Adrenal gland (tissue), 12 donors: ENCODE data around the gene SLC18B1. TPM values are rescaled to one million over a fixed set of nuclear protein-coding genes. Genes with fewer than 3 reads are reported as not detected.
"Not testable (repeated sequence)": the region's sequence is repeated elsewhere in the genome, so short reads cannot be mapped to it uniquely, and the experiment has no call there.

Source experiments
- DNase-seq, 7 donors: peaks; one replicate each; pipeline ENCODE4 v3.0.0-alpha.2; 2019 to 2020
- H3K27ac ChIP-seq, 5 donors: fragments of 200-600 bp; sonication (generic) in 4 of 5; 1 replicate in 3 of 5; 2 replicates in 2 of 5; pipeline versions ENCODE4 v1.5.1 to v1.8.0; 2016 to 2020; ENCODE audit warnings: mild to moderate bottlenecking in 1 of 5
- H3K27me3 ChIP-seq: fragments of 200-600 bp; 2 replicates; pipeline ENCODE4 v1.8.0; 2021
- H3K36me3 ChIP-seq, 2 donors: fragments of 200-600 bp; replicated peaks in 1 of 2; 1 replicate in 1 of 2; 2 replicates in 1 of 2; pipeline versions ENCODE4 v1.5.1 to v1.8.0; 2018 to 2022
- H3K4me1 ChIP-seq, 2 donors: fragments of 200-600 bp; replicated peaks in 1 of 2; 1 replicate in 1 of 2; 2 replicates in 1 of 2; pipeline versions ENCODE4 v1.5.1 to v1.8.0; 2018 to 2021
- H3K4me3 ChIP-seq, 4 donors: fragments of 200-600 bp; sonication (generic) in 3 of 4; one replicate each; pipeline ENCODE4 v1.5.1; 2016 to 2018
- H3K9me3 ChIP-seq, 3 donors: fragments of 200-600 bp; sonication (generic) in 1 of 3; replicated peaks in 1 of 3; 1 replicate in 2 of 3; 2 replicates in 1 of 3; pipeline versions ENCODE4 v1.5.1 to v1.8.0; 2016 to 2021
- CTCF ChIP-seq, 6 experiments: fragments of 450-650 bp in 4 of 6; fragments of 200-600 bp in 2 of 6; sonication (generic) in 1 of 6; IDR thresholded peaks; 1 replicate in 5 of 6; 2 replicates in 1 of 6; pipeline versions ENCODE4 v1.5.1 to v1.8.0; 2016 to 2021; ENCODE audit warnings: antibody characterized with exemption in 6 of 6, mild to moderate bottlenecking in 2 of 6, moderate library complexity in 1 of 6
- POLR2A ChIP-seq, 2 donors: fragments of 450-650 bp; IDR thresholded peaks; one replicate each; pipeline ENCODE4 v1.6.1; 2017; ENCODE audit warnings: antibody characterized with exemption in 2 of 2, mild to moderate bottlenecking in 2 of 2, moderate library complexity in 1 of 2
- WGBS, 4 donors: extraction: QIAGEN DNeasy Blood & Tissue Kit in 2 of 4; methylation state at CpG; one replicate each; pipeline versions ENCODE4 v1.1.5 to v1.1.7; 2013 to 2017; 5-methylcytosine and 5-hydroxymethylcytosine counted together
- intact Hi-C, 2 donors: fragments of 100-400 bp; cut with DNase I; formaldehyde crosslinking; loops; one replicate each; pipeline versions ENCODE4 v1.14.1 to v1.15.0; 2022 to 2023
- polyA plus RNA-seq, 3 donors: library from polyadenylated mRNA; stranded (reverse); fragments of 200-250 nt in 2 of 3; fragments of 350-450 nt in 1 of 3; fragmentation: Illumina TruSeq in 1 of 3; extraction: RNeasy Lipid Tissue Mini Kit (QIAGEN cat#74804) in 1 of 3; gene quantifications; one replicate each; pipeline ENCODE4 v1.2.3, GENCODE V29; 2013 to 2014
- total RNA-seq, 9 donors: library from RNA; depleted of rRNA in 4 of 9; stranded (reverse); fragments of >200 nt in 4 of 9; fragments of 120-200 nt in 1 of 9; fragmentation: NEBNext Ultra II Directional in 1 of 9; extraction: Animal tissue kit (Norgen Biotek cat#: 25700) in 1 of 9; gene quantifications; one replicate each; pipeline versions ENCODE4 v1.1.0 to v1.2.4, GENCODE V29; 2013 to 2023
- donor health status: healthy with polysubstance abuse.
- donor health status: Bipolar disorder and iron deficiency.
- donor health status: DM: yes; HTN: yes; CAD: no.
- donor health status: DM: no; HTN: no; CAD: no.
- donor health status: DM: no; HTN: no; CAD: no.
- donor health status: DM: yes; HTN: yes; CAD: no.

Gene SLC18B1
- total and polyA plus RNA-seq, 12 donors = 8.7 to 32.8 (median 14.0) TPM

DNA sequence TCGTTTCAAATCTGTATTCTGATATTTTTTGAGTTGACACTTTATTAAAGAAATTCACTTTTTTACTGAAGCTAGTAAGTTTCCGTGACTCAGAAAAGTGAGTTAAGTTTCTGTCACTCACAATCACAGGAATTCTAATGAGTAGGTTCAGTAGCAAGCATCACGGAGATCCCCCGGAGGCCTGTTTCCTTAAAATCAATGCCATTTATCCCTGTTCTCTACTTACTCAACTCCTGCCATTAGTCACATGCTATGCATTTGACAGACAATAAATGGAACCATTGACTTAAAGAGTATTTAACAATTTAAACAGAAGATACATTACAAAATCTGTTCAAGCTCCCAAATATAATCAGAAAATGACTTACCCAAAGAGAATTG, 9.1 kb downstream of the SLC18B1 start:
- H3K36me3 ChIP-seq = no peaks in the 10 kb centered on the region
- 90 to 94% (median 93%) methylated on average over 4 of the region's 4 CpGs for WGBS, 4 donors
- H3K4me3 ChIP-seq = no peak overlapping the region
- no peak for DNase-seq
- intact Hi-C loops = no loop called here
- no peak overlapping the region for H3K27ac ChIP-seq
- no peaks in the 10 kb centered on the region for H3K9me3 ChIP-seq
- peaks cover 0 to 5% of the 10 kb centered on the region in 2 donors for H3K4me1 ChIP-seq
- TF ChIP-seq CTCF (IDR thresholded peaks at IDR 0.05) (no peak), POLR2A (IDR thresholded peaks at IDR 0.05) (no peak)
- no peaks in the 10 kb centered on the region for H3K27me3 ChIP-seq

GRCh38 chr6:132788658-132789395, 9.6 kb downstream of the SLC18B1 start:
- DNase-seq = no peak
- Histone ChIP-seq H3K27me3 (no peaks in the 10 kb centered on the region), H3K9me3 (no peaks in the 10 kb centered on the region), H3K4me1 (peaks cover 0 to 4% of the 10 kb centered on the region in 2 donors), H3K36me3 (no peaks in the 10 kb centered on the region), H3K27ac (no peak overlapping the region), H3K4me3 (no peak overlapping the region)
- 89 to 96% (median 91%) methylated on average over 6 of the region's 6 CpGs for WGBS, 4 donors
- no peak for TF ChIP-seq POLR2A (IDR thresholded peaks at IDR 0.05)
- TF ChIP-seq CTCF (IDR thresholded peaks at IDR 0.05) = no peak
- intact Hi-C loops = no loop called here

DNA sequence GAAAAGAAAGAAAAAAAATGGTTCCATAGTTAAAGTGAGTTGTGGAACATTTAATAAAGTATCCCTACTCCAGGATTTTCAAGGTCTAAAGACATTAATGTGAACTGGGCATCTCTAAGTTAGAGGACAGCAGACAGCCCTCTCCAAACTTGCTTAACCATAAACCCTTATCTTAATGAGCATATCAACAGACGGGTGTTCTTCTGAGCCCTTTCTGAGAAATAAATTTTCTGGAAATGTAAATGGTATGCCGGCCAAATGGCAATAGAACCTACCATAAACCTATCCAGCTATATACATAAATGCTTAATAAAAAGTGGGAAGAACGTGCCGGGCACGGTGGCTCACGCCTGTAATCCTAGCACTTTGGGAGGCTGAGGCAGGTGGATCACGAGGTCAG, 12.5 kb downstream of the SLC18B1 start:
- intact Hi-C loops = no loop called here
- Histone ChIP-seq H3K4me3 (no peak overlapping the region), H3K27me3 (no peaks in the 10 kb centered on the region), H3K4me1 (no peaks in the 10 kb centered on the region), H3K9me3 (no peaks in the 10 kb centered on the region), H3K27ac (no peak overlapping the region), H3K36me3 (peaks cover 0 to 9% of the 10 kb centered on the region in 2 donors)
- TF ChIP-seq POLR2A (IDR thresholded peaks at IDR 0.05) (no peak), CTCF (IDR thresholded peaks at IDR 0.05) (no peak)
- WGBS, 4 donors = 91 to 97% (median 96%) methylated on average over 7 of the region's 7 CpGs
- no peak for DNase-seq

DNA sequence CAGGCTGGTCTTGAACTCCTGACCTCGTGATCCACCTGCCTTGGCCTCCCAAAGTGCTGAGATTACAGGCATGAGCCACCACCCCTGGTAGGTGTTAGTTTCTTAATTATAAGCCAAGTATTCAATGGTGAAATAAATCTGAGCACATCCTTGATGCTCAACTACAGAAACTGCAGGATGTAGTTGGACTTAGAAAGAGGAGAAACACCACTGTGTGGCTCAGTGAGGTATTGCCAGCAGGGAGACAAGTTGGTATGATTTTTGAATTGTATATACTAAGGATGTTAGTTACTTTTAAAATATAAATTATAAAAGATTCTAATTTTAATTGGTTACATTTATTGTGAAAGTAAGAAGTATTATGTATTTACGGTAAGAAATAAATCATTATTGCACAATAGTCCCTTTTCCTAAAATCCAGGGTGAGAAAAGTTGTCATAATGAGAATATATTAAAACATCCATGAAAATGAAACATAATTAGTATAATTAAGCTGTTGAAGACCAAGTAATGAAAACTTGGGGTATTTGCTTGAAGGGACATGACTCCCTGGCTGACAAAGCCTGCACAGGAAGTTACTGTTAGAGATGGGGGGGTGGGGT, 17.6 kb downstream of the SLC18B1 start:
- TF ChIP-seq POLR2A (IDR thresholded peaks at IDR 0.05) (no peak), CTCF (IDR thresholded peaks at IDR 0.05) (peak in 3 of 6 experiments; percentile 17 to 27 (median 23))
- intact Hi-C loops = no loop called here
- no peak overlapping the region for H3K4me3 ChIP-seq
- no peaks in the 10 kb centered on the region for H3K27me3 ChIP-seq
- WGBS, 4 donors = 67 to 94% (median 81%) methylated on average over 2 of the region's 2 CpGs
- no peak overlapping the region for H3K27ac ChIP-seq
- no peaks in the 10 kb centered on the region for H3K4me1 ChIP-seq
- no peaks in the 10 kb centered on the region for H3K9me3 ChIP-seq
- peaks cover 0 to 12% of the 10 kb centered on the region in 2 donors for H3K36me3 ChIP-seq
- no peak for DNase-seq

DNA sequence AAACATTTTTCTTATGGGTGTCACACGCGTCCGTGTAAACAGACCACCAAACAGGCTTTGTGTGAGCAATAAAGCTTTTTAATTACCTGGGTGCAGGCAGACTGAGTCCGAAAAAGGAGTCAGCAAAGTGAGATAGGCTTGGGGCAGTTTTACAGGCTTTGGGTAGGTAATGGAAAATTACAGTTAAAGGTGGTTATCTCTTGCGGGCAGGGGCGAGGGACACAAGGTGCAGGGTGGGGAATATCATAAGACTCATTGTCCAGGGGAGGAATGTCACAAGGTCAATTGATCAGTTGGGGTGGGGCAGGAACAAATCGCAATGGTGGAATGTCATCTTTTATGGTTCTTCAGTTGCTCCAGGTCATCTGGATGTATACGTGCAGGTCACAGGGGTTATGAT, 20.6 kb downstream of the SLC18B1 start:
- intact Hi-C loops, DNase-seq, H3K4me1 ChIP-seq, H3K36me3 ChIP-seq, H3K4me3 ChIP-seq, H3K9me3 ChIP-seq, H3K27ac ChIP-seq, H3K27me3 ChIP-seq: not testable (repeated sequence)
- 92 to 95% (median 93%) methylated on average over 8 of the region's 8 CpGs for WGBS, 4 donors
